Measurements from ENCODE around the gene LPP.

DNA sequence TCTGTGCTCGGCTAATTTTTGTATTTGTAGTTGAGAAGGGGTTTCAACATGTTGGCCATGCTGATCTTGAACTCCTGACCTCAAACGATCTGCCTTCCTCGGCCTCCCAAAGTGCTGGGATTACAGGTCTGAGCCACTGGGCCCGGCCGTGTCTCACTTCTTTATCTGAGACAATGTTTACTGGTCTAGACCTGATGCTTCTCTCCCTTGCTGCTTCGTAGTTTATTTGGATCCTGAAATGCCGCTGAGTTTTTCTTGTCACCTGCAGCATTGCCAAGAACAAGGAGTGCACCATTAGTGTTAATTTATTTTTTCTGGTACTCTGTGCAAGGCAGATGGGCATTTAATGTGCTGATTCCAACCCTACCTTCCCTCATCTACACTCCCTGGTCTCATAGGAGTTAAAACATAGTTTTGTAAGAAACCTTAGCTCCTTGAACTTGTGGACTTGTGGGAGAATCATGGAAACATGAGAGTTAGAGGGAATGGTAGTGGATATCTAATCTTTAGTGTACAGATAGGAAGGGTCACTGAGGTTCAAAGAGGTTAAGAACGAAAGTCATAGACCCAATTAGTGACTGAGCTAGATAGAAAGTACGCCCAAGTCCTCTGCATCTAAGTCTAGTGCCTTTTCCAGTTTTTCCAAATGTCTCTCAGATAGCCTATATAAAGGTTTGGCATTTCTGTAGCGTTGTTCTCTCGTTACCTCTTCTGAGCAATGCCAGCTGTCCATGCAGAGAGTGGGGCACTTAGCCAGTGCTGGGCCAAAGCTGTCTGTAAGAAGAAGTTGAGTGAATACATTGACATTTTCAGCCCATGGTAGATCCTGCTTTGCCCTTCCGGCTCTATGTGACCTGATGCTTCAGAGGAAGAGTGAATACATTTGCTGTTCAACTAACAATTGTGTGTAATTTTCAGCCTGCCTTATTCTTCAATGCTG is 244.1 kb downstream of the LPP start:
- TF ChIP-seq, protein P1, sequence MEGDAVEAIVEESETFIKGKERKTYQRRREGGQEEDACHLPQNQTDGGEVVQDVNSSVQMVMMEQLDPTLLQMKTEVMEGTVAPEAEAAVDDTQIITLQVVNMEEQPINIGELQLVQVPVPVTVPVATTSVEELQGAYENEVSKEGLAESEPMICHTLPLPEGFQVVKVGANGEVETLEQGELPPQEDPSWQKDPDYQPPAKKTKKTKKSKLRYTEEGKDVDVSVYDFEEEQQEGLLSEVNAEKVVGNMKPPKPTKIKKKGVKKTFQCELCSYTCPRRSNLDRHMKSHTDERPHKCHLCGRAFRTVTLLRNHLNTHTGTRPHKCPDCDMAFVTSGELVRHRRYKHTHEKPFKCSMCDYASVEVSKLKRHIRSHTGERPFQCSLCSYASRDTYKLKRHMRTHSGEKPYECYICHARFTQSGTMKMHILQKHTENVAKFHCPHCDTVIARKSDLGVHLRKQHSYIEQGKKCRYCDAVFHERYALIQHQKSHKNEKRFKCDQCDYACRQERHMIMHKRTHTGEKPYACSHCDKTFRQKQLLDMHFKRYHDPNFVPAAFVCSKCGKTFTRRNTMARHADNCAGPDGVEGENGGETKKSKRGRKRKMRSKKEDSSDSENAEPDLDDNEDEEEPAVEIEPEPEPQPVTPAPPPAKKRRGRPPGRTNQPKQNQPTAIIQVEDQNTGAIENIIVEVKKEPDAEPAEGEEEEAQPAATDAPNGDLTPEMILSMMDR (IDR thresholded peaks at IDR 0.05; ENCODE audit: insufficient read depth, low read depth, low read length) = no peak
- TF ChIP-seq EZH2 (IDR thresholded peaks at IDR 0.05; ENCODE audit: insufficient read depth, low read length) = no peak
